NCI-H1436 (cell line): Measurements from ENCODE around the gene PACSIN1.

ENCODE experiments used
- DNase-seq: peaks from one replicate; lab custom pipeline; 2025; lab: John Stamatoyannopoulos, UW

PACSIN1 gene

DNA sequence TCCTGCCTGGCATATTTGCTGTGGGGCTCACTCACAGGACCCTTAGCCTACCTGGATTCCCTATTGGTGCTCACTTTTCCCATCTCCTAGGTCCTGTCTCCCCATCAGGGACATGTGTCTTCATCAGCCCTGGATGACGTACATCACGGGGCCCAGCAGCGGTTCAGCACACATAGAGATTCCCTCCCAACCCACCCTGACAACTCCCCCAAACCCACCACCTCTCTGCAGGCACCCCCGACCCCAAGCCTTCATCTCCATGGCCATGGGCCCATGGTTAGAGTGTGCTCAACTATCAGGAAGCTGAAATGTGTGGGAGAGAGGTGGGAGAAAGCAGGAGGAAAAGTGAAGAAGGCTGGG lies 115.7 kb downstream of the PACSIN1 start:
- DNase-seq, result no peak

- DNase-seq, result no peak
These were observed 117.6 kb downstream of the PACSIN1 start for GRCh38 chr6:34583461-34583860.

DNA sequence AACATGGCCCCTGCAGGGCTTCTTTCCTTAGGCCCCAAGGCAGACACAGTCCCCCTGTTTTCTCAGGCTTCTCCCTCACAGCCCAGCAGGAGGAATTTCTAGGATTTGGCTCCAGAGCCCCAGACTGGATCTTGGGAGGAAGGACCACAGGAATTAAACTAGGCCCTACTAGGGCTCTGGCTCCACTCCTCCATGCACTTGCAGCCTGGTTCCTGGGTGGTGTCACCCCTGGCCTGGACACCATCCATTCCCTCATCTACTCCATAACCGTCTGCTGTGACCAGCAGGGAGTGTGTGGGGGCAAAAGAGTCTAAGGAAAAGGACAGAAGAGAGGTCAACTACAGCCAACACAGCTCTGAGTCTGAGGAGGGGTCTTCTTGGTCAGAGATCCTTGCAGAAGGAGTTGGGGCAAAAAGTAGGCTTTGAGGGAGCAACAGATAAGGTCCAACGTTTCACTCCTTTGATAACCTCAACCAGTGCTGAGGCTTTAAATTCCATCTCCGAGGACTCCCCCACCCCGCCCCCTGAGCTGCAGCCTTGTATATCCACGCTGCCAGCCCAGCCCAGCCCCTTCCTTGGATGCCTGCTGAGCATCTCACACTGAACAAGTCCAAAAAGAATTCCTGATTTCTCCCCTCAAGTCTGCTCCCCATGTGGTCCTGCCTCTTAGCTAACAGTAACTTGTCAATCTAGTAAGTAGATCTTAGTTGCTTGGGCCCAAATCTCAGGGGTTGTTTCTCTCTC lies 118.2 kb downstream of the PACSIN1 start:
- no peak for DNase-seq

GRCh38 chr6:34584694-34585093 lies 118.8 kb downstream of the PACSIN1 start:
- no peak for DNase-seq
